Fibroblast of lung (primary cell): ENCODE data around the gene VMAC. TPM values are rescaled to one million over a fixed set of nuclear protein-coding genes. Genes with fewer than 3 reads are reported as not detected.

Experiments used
- DNase-seq, 2 donors: peaks; one replicate each; pipeline versions ENCODE4 v3.0.0 to v3.0.0-alpha.2; 2010; ENCODE audit warnings: low read depth in 2 of 2
- H2AFZ ChIP-seq: 2 replicates; pipeline ENCODE4 v1.5.1; 2012; ENCODE audit warnings: low read length, control low read depth, inconsistent platforms
- H3K27ac ChIP-seq: 2 replicates; pipeline ENCODE4 v1.5.1; 2011; ENCODE audit warnings: low read length, control low read depth; ENCODE audit not compliant: insufficient read depth
- H3K27me3 ChIP-seq: 2 replicates; pipeline ENCODE4 v1.5.1; 2011; ENCODE audit warnings: mild to moderate bottlenecking, low read length; ENCODE audit not compliant: control insufficient read depth, insufficient read depth
- H3K36me3 ChIP-seq: 2 replicates; pipeline ENCODE4 v1.5.1; 2011; ENCODE audit warnings: low read length; ENCODE audit not compliant: control insufficient read depth, insufficient read depth
- H3K4me1 ChIP-seq: 2 replicates; pipeline ENCODE4 v1.5.1; 2011; ENCODE audit warnings: low read length; ENCODE audit not compliant: control insufficient read depth, insufficient read depth; ENCODE audit errors: extremely low read depth
- H3K4me2 ChIP-seq: 2 replicates; pipeline ENCODE4 v1.5.1; 2011; ENCODE audit warnings: low read length, control low read depth; ENCODE audit not compliant: insufficient read depth; ENCODE audit errors: extremely low read depth
- H3K4me3 ChIP-seq, 4 experiments: fragments of 200-600 bp in 1 of 4; sonication (generic) in 1 of 4; replicated peaks in 1 of 4; 2 replicates each; pipeline ENCODE4 v1.5.1; 2011 to 2016; ENCODE audit warnings: low read length in 4 of 4, low read depth in 3 of 4, mild to moderate bottlenecking in 3 of 4, control low read depth in 2 of 4, inconsistent platforms in 1 of 4, mixed read lengths in 1 of 4; ENCODE audit not compliant: insufficient read depth in 1 of 4; ENCODE audit errors: control extremely low read depth in 1 of 4
- H3K79me2 ChIP-seq: 2 replicates; pipeline ENCODE4 v1.5.1; 2012; ENCODE audit warnings: mild to moderate bottlenecking, low read length, inconsistent platforms; ENCODE audit not compliant: control insufficient read depth, insufficient read depth
- H3K9ac ChIP-seq: 2 replicates; pipeline ENCODE4 v1.5.1; 2011; ENCODE audit warnings: mild to moderate bottlenecking, low read length, control low read depth; ENCODE audit not compliant: insufficient read depth
- H3K9me3 ChIP-seq: 2 replicates; pipeline ENCODE4 v1.5.1; 2012; ENCODE audit warnings: low read depth, low read length; ENCODE audit not compliant: control insufficient read depth, insufficient read depth
- H4K20me1 ChIP-seq: 2 replicates; pipeline ENCODE4 v1.5.1; 2011; ENCODE audit warnings: low read length; ENCODE audit not compliant: control insufficient read depth, insufficient read depth; ENCODE audit errors: extremely low read depth
- CTCF ChIP-seq, 2 donors: IDR thresholded peaks in 1 of 2; conservative IDR thresholded peaks in 1 of 2; 1 replicate in 1 of 2; 2 replicates in 1 of 2; pipeline ENCODE4 v1.5.1; 2011 to 2012; ENCODE audit warnings: low read length in 2 of 2, control low read depth in 1 of 2, inconsistent platforms in 1 of 2, low read depth in 1 of 2, mild to moderate bottlenecking in 1 of 2
- EZH2 ChIP-seq: IDR thresholded peaks from 2 replicates; pipeline ENCODE4 v1.5.1; 2012; ENCODE audit warnings: low read length, control low read depth, mild to moderate bottlenecking; ENCODE audit errors: missing control alignments
- polyA plus RNA-seq, 2 donors: library from polyadenylated mRNA; depleted of rRNA in 1 of 2; stranded (reverse) in 1 of 2; unstranded in 1 of 2; fragments of >200 nt; gene quantifications; 2 replicates each; pipeline ENCODE4 v1.2.1, GENCODE V29; 2011 to 2012; ENCODE audit warnings: missing spikeins in 1 of 2
- total RNA-seq: library from RNA; depleted of rRNA; stranded (reverse); fragments of >200 nt; gene quantifications from 2 replicates; pipeline ENCODE4 v1.2.1, GENCODE V29; 2014

The VMAC gene
- total and polyA plus RNA-seq, 2 donors (not counting 1 experiment from before 2014, with no cell fraction given) = 1.7 to 8.3 TPM

GRCh38 chr19:5952193-5953029 lies 47.7 kb downstream of the VMAC start:
- Histone ChIP-seq H3K36me3 (peaks cover 3% of the 10 kb centered on the region), H3K27me3 (no peaks in the 10 kb centered on the region), H3K79me2 (peaks cover 67% of the 10 kb centered on the region), H3K4me3 (no peak overlapping the region), H4K20me1 (no peaks in the 10 kb centered on the region), H3K27ac (peak overlapping the region; percentile 79), H3K4me1 (peaks cover 31% of the 10 kb centered on the region), H3K9me3 (no peaks in the 10 kb centered on the region), H3K9ac (no peak overlapping the region), H2AFZ (no peak overlapping the region), H3K4me2 (no peak overlapping the region)
- DNase-seq = no peak
- no peak for TF ChIP-seq CTCF (conservative IDR thresholded peaks at IDR 0.05 in 1 of 2, IDR thresholded peaks at IDR 0.05 in 1 of 2; ENCODE audit: low read depth in 1 of 2, low read length in 2 of 2)
- TF ChIP-seq EZH2 = no peak

GRCh38 chr19:5953030-5953589 lies 48.4 kb downstream of the VMAC start:
- no peaks in the 10 kb centered on the region for H4K20me1 ChIP-seq
- peak overlapping the region; percentile 79 for H3K27ac ChIP-seq
- H2AFZ ChIP-seq = no peak overlapping the region
- TF ChIP-seq EZH2 = no peak
- TF ChIP-seq CTCF (conservative IDR thresholded peaks at IDR 0.05 in 1 of 2, IDR thresholded peaks at IDR 0.05 in 1 of 2; ENCODE audit: low read depth in 1 of 2, low read length in 2 of 2) = no peak
- DNase-seq = peak; percentile 44 to 45
- peaks cover 29% of the 10 kb centered on the region for H3K4me1 ChIP-seq
- H3K36me3 ChIP-seq = peaks cover 3% of the 10 kb centered on the region
- no peaks in the 10 kb centered on the region for H3K27me3 ChIP-seq
- H3K4me2 ChIP-seq = peak overlapping the region; percentile 16
- H3K79me2 ChIP-seq = peaks cover 71% of the 10 kb centered on the region
- no peak overlapping the region for H3K4me3 ChIP-seq
- no peak overlapping the region for H3K9ac ChIP-seq
- no peaks in the 10 kb centered on the region for H3K9me3 ChIP-seq

DNA sequence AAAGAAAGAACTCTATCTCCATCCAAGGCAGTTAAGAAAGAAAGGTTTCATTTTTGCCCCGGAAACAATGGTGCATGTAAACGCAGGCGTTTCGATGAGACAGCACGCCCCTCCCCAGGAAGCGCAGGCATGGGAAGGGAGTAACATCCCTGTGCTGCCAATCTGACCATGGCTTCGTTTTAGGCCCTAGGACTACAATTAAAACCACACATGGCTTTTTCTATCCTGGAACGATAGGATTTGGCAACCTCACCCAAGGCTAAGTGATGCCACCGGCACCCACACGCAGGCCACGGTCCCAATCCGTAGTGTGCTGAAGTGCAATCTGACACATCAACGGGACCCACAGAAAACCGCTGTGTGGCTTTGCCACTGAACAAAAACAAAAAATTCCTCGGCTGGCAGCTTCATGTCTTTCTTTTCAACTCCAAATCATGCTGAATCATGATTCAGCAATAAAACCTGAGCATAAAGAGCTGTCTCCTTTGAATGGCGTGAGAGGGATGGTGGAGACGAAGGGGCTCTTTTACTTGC lies 49.1 kb downstream of the VMAC start:
- Histone ChIP-seq H3K36me3 (peaks cover 4% of the 10 kb centered on the region), H2AFZ (no peak overlapping the region), H3K4me1 (peaks cover 29% of the 10 kb centered on the region), H4K20me1 (no peaks in the 10 kb centered on the region), H3K4me3 (no peak overlapping the region), H3K27ac (peak overlapping the region; percentile 79), H3K4me2 (peak overlapping the region; percentile 77), H3K9me3 (no peaks in the 10 kb centered on the region), H3K9ac (no peak overlapping the region), H3K27me3 (no peaks in the 10 kb centered on the region), H3K79me2 (peaks cover 76% of the 10 kb centered on the region)
- TF ChIP-seq EZH2 (no peak), CTCF (conservative IDR thresholded peaks at IDR 0.05 in 1 of 2, IDR thresholded peaks at IDR 0.05 in 1 of 2; ENCODE audit: low read depth in 1 of 2, low read length in 2 of 2) (no peak)
- DNase-seq = peak in 1 of 2 donors; percentile 55
